H1 (cell line): ENCODE data around the gene ICA1. TPM values are rescaled to one million over a fixed set of nuclear protein-coding genes. Genes with fewer than 3 reads are reported as not detected.

Experiments
- CTCF ChIA-PET: fragments of 300-600 bp; sonication (Branson Sonifier 250); formaldehyde crosslinking; loops from one replicate; lab custom pipeline; 2021; ENCODE audit not compliant: partially characterized antibody; lab: Charles Lee
- POLR2A ChIA-PET: fragments of 300-600 bp; sonication (Branson Sonifier 250); formaldehyde crosslinking; loops from one replicate; lab custom pipeline; 2021; ENCODE audit warnings: inconsistent platforms; ENCODE audit not compliant: partially characterized antibody; lab: Charles Lee
- DNase-seq, 2 experiments: peaks; one replicate each; pipeline versions ENCODE4 v3.0.0 to v3.0.0-alpha.2; 2010 to 2022; ENCODE audit warnings: low spot score in 2 of 2, low read depth in 1 of 2, mixed read lengths in 1 of 2
- FAIRE-seq: peaks from 2 replicates; lab custom pipeline; 2011; peaks lifted over from hg19 to GRCh38; lab: Jason Lieb, UNC
- H2AFZ ChIP-seq: 2 replicates; pipeline ENCODE4 v1.8.1; 2012; ENCODE audit warnings: low read length, inconsistent platforms
- H2AK5ac ChIP-seq: 2 replicates; pipeline ENCODE4 v1.6.1; 2013; ENCODE audit warnings: low read depth, low read length
- H2BK120ac ChIP-seq: replicated peaks from 2 replicates; pipeline ENCODE3; 2013; ENCODE audit warnings: low read depth, low read length, inconsistent platforms
- H2BK12ac ChIP-seq: 2 replicates; pipeline ENCODE4 v1.6.1; 2013; ENCODE audit warnings: low read depth, low read length
- H2BK15ac ChIP-seq: 2 replicates; pipeline ENCODE4 v1.6.1; 2013; ENCODE audit warnings: low read length
- H2BK20ac ChIP-seq: 2 replicates; pipeline ENCODE4 v1.6.1; 2013; ENCODE audit warnings: low read length
- H2BK5ac ChIP-seq: 2 replicates; pipeline ENCODE4 v1.6.1; 2013; ENCODE audit warnings: low read depth, low read length
- H3K14ac ChIP-seq: 2 replicates; pipeline ENCODE4 v1.6.1; 2013; ENCODE audit warnings: inconsistent platforms; ENCODE audit not compliant: insufficient read length
- H3K18ac ChIP-seq: 2 replicates; pipeline ENCODE4 v1.6.1; 2013; ENCODE audit warnings: low read length; ENCODE audit errors: extremely low read depth
- H3K23ac ChIP-seq: 2 replicates; pipeline ENCODE4 v1.6.1; 2013; ENCODE audit warnings: inconsistent platforms; ENCODE audit not compliant: insufficient read length
- H3K23me2 ChIP-seq: 2 replicates; pipeline ENCODE4 v1.6.1; 2013; ENCODE audit warnings: low read depth, low read length
- H3K27ac ChIP-seq: 2 replicates; pipeline ENCODE4 v1.6.1; 2011; ENCODE audit warnings: low read depth, low read length, inconsistent platforms
- H3K27me3 ChIP-seq, 4 experiments: replicated peaks in 1 of 4; 1 replicate in 1 of 4; 2 replicates in 3 of 4; pipeline versions ENCODE4 v1.6.1 to v1.8.1; 2011 to 2013; ENCODE audit warnings: low read length in 3 of 4, mild to moderate bottlenecking in 3 of 4, inconsistent platforms in 2 of 4, mixed read lengths in 2 of 4, moderate library complexity in 1 of 4; ENCODE audit not compliant: control insufficient read depth in 3 of 4, insufficient read depth in 3 of 4; ENCODE audit errors: extremely low read depth in 1 of 4
- H3K36me3 ChIP-seq, 4 experiments: 2 replicates each; pipeline versions ENCODE4 v1.6.1 to v1.8.1; 2011 to 2013; ENCODE audit warnings: mild to moderate bottlenecking in 4 of 4, low read length in 3 of 4, moderate library complexity in 2 of 4, control low read depth in 1 of 4, inconsistent platforms in 1 of 4; ENCODE audit not compliant: insufficient read depth in 4 of 4, control insufficient read depth in 2 of 4
- H3K4ac ChIP-seq: replicated peaks from 2 replicates; pipeline ENCODE3; 2013; ENCODE audit warnings: low read length, low read depth, mixed read lengths, inconsistent platforms; ENCODE audit not compliant: insufficient read length
- H3K4me1 ChIP-seq, 4 experiments: replicated peaks in 1 of 4; 1 replicate in 1 of 4; 2 replicates in 3 of 4; pipeline versions ENCODE4 v1.6.1 to v1.8.1; 2011 to 2013; ENCODE audit warnings: low read length in 3 of 4, inconsistent platforms in 2 of 4, mixed read lengths in 1 of 4; ENCODE audit not compliant: insufficient read depth in 4 of 4, control insufficient read depth in 3 of 4
- H3K4me2 ChIP-seq, 2 experiments: 2 replicates each; pipeline versions ENCODE4 v1.6.1 to v1.8.1; 2011 to 2013; ENCODE audit warnings: low read depth in 2 of 2, low read length in 2 of 2, control low read depth in 1 of 2, inconsistent platforms in 1 of 2, mild to moderate bottlenecking in 1 of 2; ENCODE audit not compliant: insufficient read depth in 1 of 2
- H3K4me3 ChIP-seq, 4 experiments: fragments of 200-600, 300-600 bp in 1 of 4; sonication (generic), shearing (Covaris generic), sonication (Bioruptor Twin) in 1 of 4; 2 replicates each; pipeline versions ENCODE4 v1.5.1 to v1.8.1; 2011 to 2016; ENCODE audit warnings: low read length in 4 of 4, low read depth in 3 of 4, control low read depth in 2 of 4, inconsistent platforms in 2 of 4, mild to moderate bottlenecking in 2 of 4, mixed read lengths in 1 of 4, moderate library complexity in 1 of 4; ENCODE audit not compliant: insufficient read depth in 2 of 4; ENCODE audit errors: extremely low read depth in 1 of 4
- H3K56ac ChIP-seq: replicated peaks from 2 replicates; pipeline ENCODE3; 2013; ENCODE audit warnings: low read depth, mild to moderate bottlenecking, mixed read lengths, low read length, inconsistent platforms; ENCODE audit not compliant: insufficient read length
- H3K79me1 ChIP-seq: 2 replicates; pipeline ENCODE4 v1.6.1; 2013; ENCODE audit warnings: low read depth, low read length, control low read depth
- H3K79me2 ChIP-seq, 2 experiments: 2 replicates each; pipeline versions ENCODE4 v1.6.1 to v1.8.1; 2012 to 2013; ENCODE audit warnings: low read length in 2 of 2, mild to moderate bottlenecking in 2 of 2, inconsistent platforms in 1 of 2; ENCODE audit not compliant: insufficient read depth in 2 of 2, control insufficient read depth in 1 of 2
- H3K9ac ChIP-seq, 4 experiments: replicated peaks in 1 of 4; 1 replicate in 1 of 4; 2 replicates in 3 of 4; pipeline versions ENCODE4 v1.6.1 to v1.8.1; 2011 to 2013; ENCODE audit warnings: low read depth in 3 of 4, low read length in 3 of 4, control low read depth in 2 of 4, mild to moderate bottlenecking in 2 of 4, moderate library complexity in 2 of 4, inconsistent platforms in 1 of 4; ENCODE audit errors: extremely low read depth in 1 of 4
- H3K9me3 ChIP-seq, 2 experiments: 2 replicates each; pipeline versions ENCODE4 v1.6.1 to v1.8.1; 2012 to 2013; ENCODE audit warnings: mild to moderate bottlenecking in 2 of 2, moderate library complexity in 2 of 2, control low read depth in 1 of 2, inconsistent platforms in 1 of 2, low read depth in 1 of 2, low read length in 1 of 2, mixed read lengths in 1 of 2; ENCODE audit not compliant: insufficient read depth in 2 of 2
- H4K20me1 ChIP-seq, 2 experiments: replicated peaks in 1 of 2; 2 replicates each; pipeline versions ENCODE3 to v1.8.1; 2011 to 2013; ENCODE audit warnings: inconsistent platforms in 2 of 2, low read length in 2 of 2, mild to moderate bottlenecking in 1 of 2; ENCODE audit not compliant: insufficient read depth in 2 of 2, control insufficient read depth in 1 of 2
- H4K5ac ChIP-seq: 2 replicates; pipeline ENCODE4 v1.6.1; 2013; ENCODE audit warnings: low read length, low read depth, mixed read lengths, inconsistent platforms; ENCODE audit not compliant: insufficient read length
- H4K8ac ChIP-seq: 2 replicates; pipeline ENCODE4 v1.8.0; 2013; ENCODE audit warnings: mild to moderate bottlenecking, moderate library complexity, low read length, inconsistent platforms; ENCODE audit not compliant: insufficient read depth; ENCODE audit errors: extremely low read depth
- H4K91ac ChIP-seq: replicated peaks from 2 replicates; pipeline ENCODE3; 2013; ENCODE audit warnings: low read length, mixed read lengths, inconsistent platforms; ENCODE audit not compliant: insufficient read length
- CHD2 ChIP-seq: IDR thresholded peaks from 2 replicates; pipeline ENCODE4 v1.6.1; 2012; ENCODE audit warnings: low read length, improper control_type of control experiment
- CTBP2 ChIP-seq: IDR thresholded peaks from 2 replicates; pipeline ENCODE4 v1.7.0; 2011; ENCODE audit warnings: borderline replicate concordance, mild to moderate bottlenecking, moderate library complexity, mixed read lengths, low read length; ENCODE audit not compliant: insufficient read depth, insufficient read length
- GTF2F1 ChIP-seq: IDR thresholded peaks from 2 replicates; pipeline ENCODE4 v1.6.1; 2012; ENCODE audit warnings: low read depth, low read length, improper control_type of control experiment, borderline replicate concordance
- HDAC2 ChIP-seq, 2 experiments: fragments of 300-600 bp in 1 of 2; sonication (generic) in 1 of 2; IDR thresholded peaks; 2 replicates each; pipeline ENCODE4 v1.6.1; 2011 to 2012; ENCODE audit warnings: low read depth in 2 of 2, low read length in 2 of 2, mild to moderate bottlenecking in 2 of 2, moderate library complexity in 2 of 2, borderline replicate concordance in 1 of 2, inconsistent platforms in 1 of 2
- HDAC6 ChIP-seq: IDR thresholded peaks from one replicate; pipeline ENCODE4 v1.7.1; 2012; ENCODE audit warnings: low read depth, mild to moderate bottlenecking, inconsistent platforms, low read length, moderate library complexity
- KDM1A ChIP-seq: fragments of 200-600, 300-600 bp; sonication (generic); IDR thresholded peaks from 2 replicates; pipeline ENCODE4 v1.7.1; 2016; ENCODE audit warnings: mild to moderate bottlenecking, low read length, borderline replicate concordance
- SAP30 ChIP-seq: fragments of 300-600 bp; sonication (generic); IDR thresholded peaks from 2 replicates; pipeline ENCODE4 v1.7.1; 2012; ENCODE audit warnings: low read length, moderate library complexity, mild to moderate bottlenecking, inconsistent platforms; ENCODE audit not compliant: insufficient read depth, insufficient replicate concordance
- TBP ChIP-seq: IDR thresholded peaks from 2 replicates; pipeline ENCODE4 v1.6.1; 2011; ENCODE audit warnings: low read depth, low read length, improper control_type of control experiment
- TEAD4 ChIP-seq: IDR thresholded peaks from 2 replicates; pipeline ENCODE4 v1.6.1; 2012; ENCODE audit warnings: low read depth, low read length, inconsistent platforms, mixed read lengths
- ZNF274 ChIP-seq: IDR thresholded peaks from 2 replicates; pipeline ENCODE4 v1.7.0; 2012; ENCODE audit warnings: low read length, borderline replicate concordance; ENCODE audit errors: extremely low read depth
- WGBS, 2 experiments: shearing (Covaris generic) in 1 of 2; methylation state at CpG; one replicate each; pipeline versions ENCODE4 v1.1.6 to v1.1.7; 2013 to 2015; ENCODE audit warnings: low lambda C conversion rate in 2 of 2, mixed read lengths in 2 of 2, inconsistent platforms in 1 of 2, low coverage in 1 of 2, missing lambda C conversion rate in 1 of 2; ENCODE audit not compliant: insufficient replicate concordance in 2 of 2, insufficient coverage in 1 of 2, insufficient read length in 1 of 2; ENCODE audit errors: extremely low coverage in 1 of 2, missing lambda C conversion rate in 1 of 2; 5-methylcytosine and 5-hydroxymethylcytosine counted together
- polyA plus RNA-seq, 7 experiments: library from polyadenylated mRNA; depleted of rRNA in 3 of 7; stranded (reverse) in 5 of 7; unstranded in 2 of 7; fragments of >200 nt in 5 of 7; fragments of 200-250 nt in 2 of 7; gene quantifications; 1 replicate in 5 of 7; 2 replicates in 1 of 7; 4 replicates in 1 of 7; pipeline versions ENCODE4 v1.2.1 to v1.2.3, GENCODE V29; 2011 to 2013; ENCODE audit warnings: missing spikeins in 2 of 7, mixed read lengths in 2 of 7
- total RNA-seq: library from RNA; stranded (reverse); fragmentation: NEBNext Ultra II Directional; extraction: Animal tissue kit (Norgen Biotek cat#: 25700); gene quantifications from 2 replicates; pipeline ENCODE4 v1.2.1, GENCODE V29; 2021
- TF ChIP-seq, protein P1 (sequence below): IDR thresholded peaks from 2 replicates; pipeline ENCODE4 v1.6.1; 2012; ENCODE audit warnings: inconsistent platforms

ICA1 gene
- total and polyA plus RNA-seq, 2 of the 8 experiments (the other 6 are each of a cell fraction or from before 2014, with no cell fraction given) = 14.9 to 37.1 TPM

DNA sequence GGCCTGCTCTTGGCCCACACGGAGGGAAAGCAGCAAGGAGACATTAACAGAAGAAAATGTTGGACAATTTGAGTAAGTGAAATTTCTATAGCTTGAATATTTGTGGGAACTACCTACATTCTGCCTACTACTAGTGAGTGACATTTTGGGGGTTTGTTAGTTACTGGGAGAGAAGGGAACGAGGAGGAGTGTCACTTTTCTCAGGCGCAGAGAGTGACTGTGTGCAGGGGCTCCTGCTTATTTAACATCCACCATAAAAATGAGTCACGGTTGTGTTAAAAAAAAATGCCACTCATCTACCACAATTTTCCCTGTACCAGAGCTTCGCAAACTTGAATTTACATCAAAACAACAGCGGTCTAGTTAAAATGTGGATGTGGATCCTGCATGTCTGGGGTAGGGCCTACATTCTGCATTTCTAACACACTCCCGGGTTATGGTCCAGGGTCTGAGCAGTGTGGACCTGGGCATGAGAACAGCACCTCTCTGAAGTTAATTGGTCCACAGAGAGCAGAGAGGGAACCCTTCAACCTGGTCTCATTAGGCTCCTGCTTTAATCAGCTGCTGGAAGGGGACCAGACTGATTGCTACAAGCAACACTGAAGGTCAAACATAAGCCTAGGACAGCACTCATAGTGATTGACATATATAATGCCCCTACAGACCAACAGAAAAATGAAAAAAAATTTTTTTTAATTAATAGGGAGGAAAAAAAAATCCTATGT, 41.4 kb downstream of the ICA1 start:
- H3K27ac ChIP-seq = no peak overlapping the region
- POLR2A ChIA-PET = interaction anchor here (1.2 to 2.4 kb wide), 5 partner anchors 10 to 108 kb away, joined by 3 to 6 read pairs (median 4); no protein-coding TSS in a partner anchor
- H3K27me3 ChIP-seq = no peaks in the 10 kb centered on the region
- no peak for TF ChIP-seq KDM1A
- TF ChIP-seq, protein P1, sequence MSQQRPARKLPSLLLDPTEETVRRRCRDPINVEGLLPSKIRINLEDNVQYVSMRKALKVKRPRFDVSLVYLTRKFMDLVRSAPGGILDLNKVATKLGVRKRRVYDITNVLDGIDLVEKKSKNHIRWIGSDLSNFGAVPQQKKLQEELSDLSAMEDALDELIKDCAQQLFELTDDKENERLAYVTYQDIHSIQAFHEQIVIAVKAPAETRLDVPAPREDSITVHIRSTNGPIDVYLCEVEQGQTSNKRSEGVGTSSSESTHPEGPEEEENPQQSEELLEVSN = no peak
- no peak for TF ChIP-seq CTBP2
- no peak for TF ChIP-seq TEAD4
- TF ChIP-seq GTF2F1 = no peak
- TF ChIP-seq ZNF274 = no peak
- TF ChIP-seq HDAC2 (IDR thresholded peaks at IDR 0.05; ENCODE audit: borderline replicate concordance in 1 of 2, low read depth in 2 of 2, low read length in 2 of 2) = no peak
- TF ChIP-seq TBP = no peak
- TF ChIP-seq CHD2 = no peak
- no peak for TF ChIP-seq HDAC6
- TF ChIP-seq SAP30 = no peak

More for the DNA sequence above, 41.4 kb downstream of the ICA1 start:
- DNase-seq = no peak
- H3K4me1 ChIP-seq = peaks cover 2 to 18% (median 13%) of the 10 kb centered on the region in 4 experiments; a peak in 6 of 7 replicates
- H4K8ac ChIP-seq = no peak overlapping the region
- no peaks in the 10 kb centered on the region for H3K79me2 ChIP-seq
- no peak overlapping the region for H2BK15ac ChIP-seq
- no peak overlapping the region for H3K9ac ChIP-seq
- H3K23ac ChIP-seq = no peak overlapping the region
- no peaks in the 10 kb centered on the region for H3K79me1 ChIP-seq
- peak overlapping the region; percentile 45 for H2BK12ac ChIP-seq
- H2AK5ac ChIP-seq = peak overlapping the region; percentile 18; the same call in 1 of the 2 replicates
- H2BK20ac ChIP-seq = no peak overlapping the region
- H3K18ac ChIP-seq = no peak overlapping the region; the same call in 1 of the 2 replicates
- no peak for FAIRE-seq
- H3K36me3 ChIP-seq = no peaks in the 10 kb centered on the region
- 80% methylated on average over 7 of the region's 7 CpGs; no CpG with 5 or more reads in 1 of the 2 experiments for WGBS, 2 experiments
- H3K4ac ChIP-seq = no peak overlapping the region
- H3K4me2 ChIP-seq = peak overlapping the region in 1 of 2 experiments; percentile 40; a peak in 1 of 4 replicates
- H2BK120ac ChIP-seq = no peak overlapping the region
- no peak overlapping the region for H4K91ac ChIP-seq
- no peaks in the 10 kb centered on the region for H3K9me3 ChIP-seq
- no peak overlapping the region for H3K56ac ChIP-seq
- CTCF ChIA-PET = interaction anchor here (1.0 to 1.8 kb wide), 6 partner anchors 12 to 540 kb away, joined by 3 to 5 read pairs (median 3); no protein-coding TSS in a partner anchor
- H2BK5ac ChIP-seq = peak overlapping the region; percentile 5; the same call in 1 of the 2 replicates
- H2AFZ ChIP-seq = no peak overlapping the region
- no peak overlapping the region for H3K4me3 ChIP-seq
- no peaks in the 10 kb centered on the region for H3K23me2 ChIP-seq
- H3K14ac ChIP-seq = no peak overlapping the region
- H4K20me1 ChIP-seq = no peaks in the 10 kb centered on the region
- no peak overlapping the region for H4K5ac ChIP-seq
